ENCODE data around the gene ADAMTSL3.

ADAMTSL3 gene

GRCh38 chr15:84003791-84004503, 350.0 kb downstream of the ADAMTSL3 start:
- no peaks in the 10 kb centered on the region for H3K79me2 ChIP-seq (ENCODE audit: low read length)
- H3K27me3 ChIP-seq (ENCODE audit: low read depth, low read length): 0 out of 2 replicates have a peak, but pooled peaks cover 19% of the 10 kb centered on the region
- H3K4me2 ChIP-seq (ENCODE audit: low read length): no peak overlapping the region
- no peaks in the 10 kb centered on the region for H3K4me1 ChIP-seq (ENCODE audit: low read length)
- H2AFZ ChIP-seq (ENCODE audit: low read depth, low read length): no peak overlapping the region
- no peak overlapping the region for H3K27ac ChIP-seq (ENCODE audit: low read length)
- no peaks in the 10 kb centered on the region for H3K36me3 ChIP-seq (replicated peaks; ENCODE audit: low read depth, low read length)
- no peak overlapping the region for H3K4me3 ChIP-seq (ENCODE audit: low read length)
- no peak overlapping the region for H3K9ac ChIP-seq (ENCODE audit: low read length)
- TF ChIP-seq CTCF (IDR thresholded peaks at IDR 0.05; ENCODE audit: low read depth, low read length) (no peak), EZH2phosphoT487 (IDR thresholded peaks at IDR 0.05; ENCODE audit: low read depth) (no peak)
- H4K20me1 ChIP-seq (ENCODE audit: insufficient read depth, low read length): no peaks in the 10 kb centered on the region
- no peaks in the 10 kb centered on the region for H3K9me3 ChIP-seq (ENCODE audit: insufficient read depth, low read length)

- no peak overlapping the region for H3K4me2 ChIP-seq (ENCODE audit: low read length)
- H3K79me2 ChIP-seq (ENCODE audit: low read length): no peaks in the 10 kb centered on the region
- 0 out of 2 replicates have a peak, but pooled peaks cover 12% of the 10 kb centered on the region for H3K27me3 ChIP-seq (ENCODE audit: low read depth, low read length)
- H4K20me1 ChIP-seq (ENCODE audit: insufficient read depth, low read length): no peaks in the 10 kb centered on the region
- no peak overlapping the region for H3K9ac ChIP-seq (ENCODE audit: low read length)
- H3K9me3 ChIP-seq (ENCODE audit: insufficient read depth, low read length): no peaks in the 10 kb centered on the region
- H2AFZ ChIP-seq (ENCODE audit: low read depth, low read length): no peak overlapping the region
- TF ChIP-seq EZH2phosphoT487 (IDR thresholded peaks at IDR 0.05; ENCODE audit: low read depth) (no peak), CTCF (IDR thresholded peaks at IDR 0.05; ENCODE audit: low read depth, low read length) (no peak)
- H3K4me3 ChIP-seq (ENCODE audit: low read length): no peak overlapping the region
- H3K27ac ChIP-seq (ENCODE audit: low read length): no peak overlapping the region
- no peaks in the 10 kb centered on the region for H3K36me3 ChIP-seq (replicated peaks; ENCODE audit: low read depth, low read length)
- H3K4me1 ChIP-seq (ENCODE audit: low read length): no peaks in the 10 kb centered on the region
These were observed 352.5 kb downstream of the ADAMTSL3 start for GRCh38 chr15:84006421-84006820.

- Histone ChIP-seq H3K9ac (ENCODE audit: low read length) (no peak overlapping the region), H3K9me3 (ENCODE audit: insufficient read depth, low read length) (no peaks in the 10 kb centered on the region), H3K79me2 (ENCODE audit: low read length) (no peaks in the 10 kb centered on the region), H3K27me3 (ENCODE audit: low read depth, low read length) (0 out of 2 replicates have a peak, but pooled peaks cover 24% of the 10 kb centered on the region), H3K4me1 (ENCODE audit: low read length) (no peaks in the 10 kb centered on the region), H3K27ac (ENCODE audit: low read length) (no peak overlapping the region), H2AFZ (ENCODE audit: low read depth, low read length) (no peak overlapping the region), H3K4me3 (ENCODE audit: low read length) (no peak overlapping the region), H3K4me2 (ENCODE audit: low read length) (no peak overlapping the region), H3K36me3 (replicated peaks; ENCODE audit: low read depth, low read length) (no peaks in the 10 kb centered on the region), H4K20me1 (ENCODE audit: insufficient read depth, low read length) (no peaks in the 10 kb centered on the region)
- TF ChIP-seq EZH2phosphoT487 (IDR thresholded peaks at IDR 0.05; ENCODE audit: low read depth): no peak
- TF ChIP-seq CTCF (IDR thresholded peaks at IDR 0.05; ENCODE audit: low read depth, low read length): no peak
These were observed 355.7 kb downstream of the ADAMTSL3 start for GRCh38 chr15:84009616-84010015.

GRCh38 chr15:84010246-84010645, 356.3 kb downstream of the ADAMTSL3 start:
- Histone ChIP-seq H3K4me1 (ENCODE audit: low read length) (no peaks in the 10 kb centered on the region), H2AFZ (ENCODE audit: low read depth, low read length) (no peak overlapping the region), H3K79me2 (ENCODE audit: low read length) (no peaks in the 10 kb centered on the region), H4K20me1 (ENCODE audit: insufficient read depth, low read length) (no peaks in the 10 kb centered on the region), H3K27ac (ENCODE audit: low read length) (no peak overlapping the region), H3K27me3 (ENCODE audit: low read depth, low read length) (0 out of 2 replicates have a peak, but pooled peaks cover 22% of the 10 kb centered on the region), H3K4me2 (ENCODE audit: low read length) (no peak overlapping the region), H3K9ac (ENCODE audit: low read length) (no peak overlapping the region), H3K4me3 (ENCODE audit: low read length) (no peak overlapping the region), H3K9me3 (ENCODE audit: insufficient read depth, low read length) (no peaks in the 10 kb centered on the region), H3K36me3 (replicated peaks; ENCODE audit: low read depth, low read length) (no peaks in the 10 kb centered on the region)
- TF ChIP-seq EZH2phosphoT487 (IDR thresholded peaks at IDR 0.05; ENCODE audit: low read depth) (no peak), CTCF (IDR thresholded peaks at IDR 0.05; ENCODE audit: low read depth, low read length) (no peak)
